UCSD-AML1 (cell line): ENCODE measurements around the gene GGT5.
"Not testable (repeated sequence)": the region's sequence is repeated elsewhere in the genome, so short reads cannot be mapped to it uniquely, and the experiment has no call there.

Experiments used
- DNase-seq: peaks from one replicate; lab custom pipeline; 2025; ENCODE audit not compliant: unreplicated experiment; lab: John Stamatoyannopoulos, UW

The GGT5 gene

DNA sequence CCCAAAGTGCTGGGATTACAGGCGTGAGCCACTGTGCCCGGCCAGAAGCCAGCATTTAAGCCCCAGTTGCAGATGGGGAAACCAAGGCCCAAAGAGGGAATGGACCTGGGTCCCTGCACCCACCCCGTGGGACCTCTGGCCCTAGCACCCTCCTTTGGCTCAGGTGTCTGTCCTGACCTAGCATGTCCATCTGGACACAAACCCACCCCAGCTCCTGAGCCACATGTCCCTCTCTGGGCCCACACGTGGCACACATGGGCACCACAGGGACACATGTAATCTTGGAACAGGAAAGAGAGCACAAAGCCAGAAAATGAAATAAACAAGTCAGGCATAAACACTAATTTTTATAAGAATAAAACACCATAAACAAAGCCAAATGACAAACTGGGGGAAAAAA is 9.6 kb downstream of the GGT5 start:
- DNase-seq: no peak

DNA sequence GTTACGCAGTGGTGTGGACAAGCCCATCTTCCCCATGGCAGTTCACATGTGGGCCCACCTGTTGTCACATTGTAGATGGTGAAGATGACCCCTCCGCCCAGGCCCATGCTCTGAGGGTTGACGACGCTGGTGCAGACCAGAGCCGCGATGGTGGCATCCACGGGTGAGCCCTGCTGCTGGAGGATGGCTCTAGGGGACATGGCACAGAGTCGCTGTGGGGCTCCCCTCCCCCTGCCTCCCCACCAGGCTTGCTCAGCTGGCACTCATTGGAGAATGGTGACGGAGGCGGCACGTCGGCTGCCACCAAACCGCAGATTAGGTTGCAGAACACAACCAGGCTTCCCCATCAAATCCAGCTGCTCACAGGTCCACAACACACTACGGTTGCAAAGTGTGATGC is 11.1 kb downstream of the GGT5 start:
- no peak for DNase-seq

DNA sequence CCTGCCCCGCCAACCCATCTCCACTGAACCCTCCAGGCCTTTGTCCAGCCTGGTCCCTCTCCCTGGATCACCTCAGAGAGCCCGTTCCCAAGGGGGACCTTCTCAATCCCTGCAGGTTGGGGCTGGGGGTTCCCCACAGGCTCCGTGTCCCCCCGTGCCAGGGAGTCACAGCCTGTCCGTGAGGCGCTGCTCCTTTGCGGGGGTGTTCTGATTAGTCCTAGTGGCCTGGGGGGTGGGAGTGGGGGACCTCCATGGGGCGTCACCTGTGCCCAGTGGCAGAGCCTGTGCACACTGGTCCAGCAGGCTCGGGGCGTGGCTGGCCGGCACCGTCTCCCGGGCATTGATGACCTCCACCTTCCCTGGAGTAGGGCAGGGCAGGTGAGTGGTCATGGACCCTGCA is 11.6 kb downstream of the GGT5 start:
- DNase-seq: no peak

DNA sequence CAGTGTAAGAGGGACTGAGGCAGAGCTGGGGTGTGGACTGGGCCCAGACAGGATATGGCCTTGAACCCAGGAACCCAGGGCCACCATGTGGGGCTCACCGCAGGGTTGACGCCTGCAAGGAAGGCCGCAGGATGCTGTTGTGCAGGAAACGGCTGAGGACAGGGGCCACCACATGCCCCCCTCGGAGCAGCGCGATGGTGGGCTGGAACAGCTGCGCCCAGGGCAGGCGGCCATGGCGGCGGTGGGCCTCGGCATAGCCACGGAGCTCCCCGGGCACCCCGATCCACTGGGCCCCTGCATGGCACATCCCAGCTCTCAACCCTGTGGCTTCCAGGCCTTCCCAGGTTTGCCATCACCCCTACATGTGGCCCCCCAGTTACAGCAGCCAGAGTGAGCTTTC is 12.2 kb downstream of the GGT5 start:
- no peak for DNase-seq

DNA sequence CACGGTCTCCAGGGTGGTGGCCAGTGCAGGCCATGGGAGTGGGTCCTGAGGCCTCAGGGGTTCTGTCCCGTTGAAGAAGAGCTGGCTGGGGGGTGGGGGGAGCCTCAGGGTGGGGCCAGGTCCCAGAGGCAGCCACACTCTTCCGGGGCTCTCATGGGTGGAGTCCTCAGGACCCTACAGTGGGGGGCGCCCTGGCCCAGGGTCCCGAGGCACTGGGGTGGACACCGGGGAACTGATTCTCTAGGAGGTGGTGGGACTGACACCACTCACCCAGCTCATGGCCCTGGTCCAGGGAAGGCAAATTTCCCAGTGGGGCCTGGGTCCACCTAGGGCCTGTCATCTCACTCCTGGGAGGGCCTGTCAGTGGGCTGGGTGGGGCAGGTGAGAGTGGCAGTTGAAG is 12.8 kb downstream of the GGT5 start:
- no peak for DNase-seq

DNA sequence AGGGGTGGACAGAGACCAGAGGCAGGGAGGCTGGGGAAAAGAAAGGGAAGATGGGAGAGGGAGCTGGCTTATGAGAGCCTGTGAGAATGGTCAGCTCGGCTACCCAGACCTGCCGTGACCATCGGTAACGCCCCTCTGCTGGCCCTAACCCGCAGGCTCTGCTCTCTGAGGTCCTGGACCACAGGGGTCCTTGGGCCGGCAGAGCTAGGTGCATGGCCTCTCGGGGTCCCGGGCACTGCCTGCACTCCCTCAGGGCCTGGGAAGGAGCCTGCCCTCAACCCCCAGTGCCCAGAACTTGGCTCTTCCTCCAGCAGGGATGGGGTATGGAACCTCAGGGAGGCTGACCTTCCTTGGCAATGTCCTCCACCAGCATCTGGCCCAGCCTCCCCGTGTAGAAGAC is 13.2 kb downstream of the GGT5 start:
- DNase-seq: no peak

DNA sequence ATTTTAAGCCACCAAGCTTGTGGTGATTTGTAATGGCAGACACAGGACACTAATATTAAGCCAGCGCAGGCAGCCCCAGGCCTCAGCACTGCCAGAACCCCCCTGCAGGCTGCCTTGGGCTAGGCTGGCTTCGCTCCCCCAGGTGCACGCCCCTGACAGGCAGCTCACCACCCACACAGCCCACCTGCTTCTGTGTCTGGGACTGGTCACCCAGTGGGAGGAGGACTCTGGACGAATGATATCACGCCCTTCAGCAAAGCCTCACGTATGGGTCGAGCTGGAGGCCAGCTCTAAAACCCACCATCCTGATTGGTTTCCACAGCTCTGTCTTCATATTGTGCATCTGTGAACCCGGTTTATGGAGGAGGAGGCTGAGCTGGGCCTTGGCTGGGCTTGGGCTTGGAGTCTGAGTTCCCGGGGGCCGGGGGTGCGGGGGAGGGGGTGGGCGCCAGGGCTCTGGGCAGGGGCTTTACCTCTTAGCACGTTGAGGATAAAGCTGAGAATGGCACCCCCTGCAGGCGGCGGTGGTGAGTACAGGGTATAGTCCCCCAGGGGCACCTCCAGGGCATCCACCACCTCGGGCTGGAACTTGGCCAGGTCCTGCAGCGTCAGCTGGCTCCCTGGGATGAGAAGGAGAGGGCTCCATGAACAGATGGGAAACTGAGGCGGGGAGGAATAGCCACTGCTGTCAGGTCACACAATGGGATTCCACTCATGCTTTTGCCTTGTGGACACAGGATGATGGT is 13.8 kb downstream of the GGT5 start:
- DNase-seq: peak; percentile 33

DNA sequence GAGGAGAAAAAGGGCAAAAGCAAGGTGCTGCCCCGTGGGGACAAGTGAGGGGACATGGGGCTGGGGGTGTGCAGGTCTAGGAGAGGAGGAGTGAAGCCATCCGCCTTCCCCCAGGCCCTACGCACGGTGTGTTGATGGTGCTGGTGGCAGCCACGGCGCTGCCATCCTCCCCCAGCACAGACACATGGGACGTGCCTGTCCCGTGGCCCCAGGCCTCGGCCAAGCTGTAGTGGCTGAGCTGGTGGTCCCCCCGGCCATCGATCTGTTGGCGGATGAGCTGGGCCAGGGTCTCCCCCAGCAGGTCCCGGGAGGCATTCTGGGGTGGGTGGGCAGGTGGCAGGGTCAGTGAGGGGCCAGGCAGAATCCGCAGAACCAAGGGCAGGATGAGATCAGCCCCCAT is 18.9 kb downstream of the GGT5 start:
- no peak for DNase-seq

DNA sequence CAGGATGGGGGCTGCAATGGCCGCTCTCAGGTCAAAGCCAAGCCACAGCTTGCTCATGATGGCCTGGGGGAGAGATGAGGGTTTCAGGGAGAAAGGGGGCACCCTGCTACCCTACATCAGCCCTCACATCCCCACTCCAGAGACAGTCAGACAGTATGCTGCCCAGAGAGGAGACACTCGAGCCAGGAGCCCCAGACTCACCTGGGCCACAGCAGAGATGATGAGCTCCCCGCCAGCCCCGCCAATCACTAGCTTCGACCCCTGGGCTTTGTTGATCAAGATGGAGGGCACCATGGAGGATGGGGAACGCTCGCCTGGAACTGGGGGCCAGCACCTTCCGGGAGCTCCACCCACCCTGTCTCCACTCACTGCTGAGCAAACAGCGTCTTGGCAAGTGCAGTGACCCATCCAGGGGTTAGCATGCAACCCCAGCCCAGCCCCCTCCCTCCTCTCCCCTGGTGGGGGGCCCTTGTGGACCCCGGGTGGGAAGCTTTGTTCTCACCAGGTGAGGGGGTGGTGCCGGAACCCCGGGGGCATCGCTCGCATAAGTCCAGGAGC is 19.8 kb downstream of the GGT5 start:
- no peak for DNase-seq

DNA sequence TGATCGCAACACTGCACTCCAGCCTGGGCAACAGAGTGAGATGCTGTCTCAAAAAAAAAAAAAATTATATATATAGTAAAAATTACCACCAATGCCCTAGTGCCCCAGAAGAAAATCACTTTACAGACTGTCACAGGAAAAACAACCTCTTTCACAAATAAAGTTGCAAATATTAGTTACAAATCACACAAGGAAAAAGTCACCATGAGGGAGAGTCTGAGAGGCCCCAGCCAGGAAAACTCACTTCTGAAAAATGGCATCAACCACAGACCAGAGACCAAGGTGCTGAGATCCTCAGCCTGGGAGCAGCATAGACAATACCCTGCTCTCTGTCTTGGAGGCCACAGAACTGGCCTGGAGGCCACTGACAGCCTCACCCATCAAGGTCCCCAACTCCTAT is 20.4 kb downstream of the GGT5 start:
- DNase-seq: no peak

DNA sequence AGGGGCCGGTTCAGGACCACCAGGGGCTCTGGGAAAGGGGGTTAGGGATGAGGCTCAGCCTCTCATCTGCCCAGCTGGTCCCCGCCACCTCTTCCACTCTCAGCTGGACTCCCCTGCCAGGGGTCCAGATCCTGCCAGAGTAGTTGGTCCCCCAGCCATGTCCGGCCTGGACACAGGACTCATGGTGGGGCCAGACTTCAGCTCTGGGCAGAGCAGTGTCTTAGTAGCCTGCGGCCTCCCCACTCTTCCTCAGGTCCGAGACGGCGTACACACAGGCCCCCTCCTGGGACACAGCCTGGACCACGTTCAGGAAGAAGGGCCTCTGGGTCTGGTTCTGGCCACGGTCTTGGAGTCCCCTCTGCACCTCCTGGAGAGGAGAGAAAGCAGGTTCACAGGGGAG is 25.1 kb downstream of the GGT5 start:
- no peak for DNase-seq

DNA sequence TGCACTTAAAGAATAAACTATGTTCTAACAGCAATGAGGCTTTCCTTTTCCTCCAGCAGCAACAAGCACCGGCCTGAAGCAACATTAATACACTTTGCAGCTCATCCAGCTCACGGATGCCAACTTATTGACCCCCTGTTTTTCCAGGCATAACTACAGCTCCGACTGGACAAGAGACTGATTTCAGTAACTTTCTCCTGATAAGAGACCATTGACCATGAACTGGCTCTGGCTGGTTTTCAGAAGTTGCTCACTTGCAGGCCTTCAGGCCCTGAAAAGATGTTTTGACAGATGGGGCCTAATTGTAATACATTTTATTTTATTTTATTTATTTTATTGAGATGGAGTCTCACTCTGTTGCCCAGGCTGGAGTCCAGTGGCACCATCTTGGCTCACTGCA is 27.5 kb downstream of the GGT5 start:
- DNase-seq: no peak

DNA sequence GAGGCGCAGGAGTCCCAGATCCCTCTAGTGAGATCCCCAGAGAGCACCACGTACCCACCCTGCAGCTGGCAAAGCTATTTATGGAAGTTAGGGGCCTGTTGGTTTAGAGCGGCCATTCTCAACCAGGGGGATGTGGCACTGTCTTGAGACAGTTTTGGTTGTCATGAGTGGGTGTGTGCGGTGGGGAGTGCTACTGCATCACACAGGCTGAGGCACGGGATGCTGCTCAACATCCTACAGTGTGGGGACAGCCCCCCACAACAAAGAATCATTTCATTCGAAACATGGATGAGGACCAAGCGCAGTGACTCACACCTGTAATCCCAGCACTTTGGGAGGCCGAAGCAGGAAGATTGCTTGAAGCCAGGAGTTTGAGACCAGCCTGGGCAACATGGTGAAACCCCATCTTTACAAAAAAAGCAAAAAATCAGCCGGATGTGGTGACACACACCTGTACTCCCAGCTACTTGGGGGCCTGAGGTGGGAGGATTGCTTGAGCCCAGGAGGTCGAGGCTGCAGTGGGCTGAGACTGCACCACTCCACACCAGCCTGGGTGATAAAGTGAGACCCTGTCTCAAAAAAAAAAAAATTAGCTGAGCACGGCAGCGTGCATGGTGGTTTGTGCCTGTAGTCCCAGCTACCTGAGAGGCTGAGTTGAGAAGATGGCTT is 28.2 kb downstream of the GGT5 start:
- no peak for DNase-seq

DNA sequence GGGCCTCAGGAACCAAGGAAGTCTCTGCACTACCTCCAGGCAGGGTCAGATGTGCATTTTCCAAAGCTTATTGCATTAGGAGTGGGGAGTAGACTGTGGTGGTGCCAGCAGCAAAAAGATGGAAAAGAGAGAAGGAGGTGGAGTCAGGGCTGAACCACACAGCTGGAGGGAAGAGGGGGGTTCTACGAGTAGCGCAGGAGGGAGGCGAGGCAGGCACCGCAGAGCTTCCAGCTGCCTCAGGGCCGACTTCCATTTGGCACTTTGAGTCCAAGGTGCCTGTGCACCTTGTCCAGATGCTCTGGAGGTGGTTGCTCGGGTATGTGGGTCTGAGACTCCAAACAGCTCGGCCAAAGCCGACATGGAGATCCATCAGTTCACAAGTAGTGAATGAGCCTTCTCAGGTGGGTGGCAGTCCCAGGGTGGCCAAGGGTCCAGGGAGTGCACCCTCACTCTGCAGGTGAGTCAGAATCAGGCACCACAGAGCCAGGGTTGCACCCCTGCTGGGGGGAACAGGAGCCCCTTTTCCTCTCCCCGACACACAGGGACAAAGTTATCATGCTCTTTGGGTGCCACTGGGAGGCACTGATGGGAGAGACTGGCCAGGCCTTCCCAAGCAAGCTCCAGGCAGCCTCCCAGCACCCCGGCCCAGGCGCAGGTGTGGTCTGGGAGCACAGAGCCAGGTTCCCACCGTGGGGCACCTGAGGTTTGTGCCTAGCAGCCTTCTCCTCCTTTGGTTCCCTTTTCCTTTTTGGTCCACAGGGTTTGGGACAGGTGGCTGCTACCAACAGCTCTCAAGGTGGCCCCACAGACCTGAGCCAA is 30.2 kb downstream of the GGT5 start:
- DNase-seq: no peak

DNA sequence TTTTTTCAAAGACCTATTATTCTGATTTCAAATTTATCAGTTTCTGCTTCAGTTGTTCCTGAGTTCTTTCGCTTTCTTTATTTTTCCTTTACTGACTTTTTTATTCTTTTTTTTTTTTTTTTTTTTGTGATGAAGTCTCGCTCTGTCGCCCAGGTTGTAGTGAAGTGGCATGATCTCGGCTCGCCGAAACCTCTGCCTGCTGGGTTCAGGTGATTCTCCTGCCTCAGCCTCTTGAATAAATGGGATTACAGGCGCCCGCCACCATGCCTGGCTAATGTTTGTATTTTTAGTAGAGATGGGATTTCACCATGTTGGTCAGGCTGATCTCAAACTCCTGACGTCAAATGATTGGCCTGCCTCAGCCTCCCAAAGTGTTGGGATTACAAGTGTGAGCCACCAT is 31.8 kb downstream of the GGT5 start:
- not testable (repeated sequence) for DNase-seq

DNA sequence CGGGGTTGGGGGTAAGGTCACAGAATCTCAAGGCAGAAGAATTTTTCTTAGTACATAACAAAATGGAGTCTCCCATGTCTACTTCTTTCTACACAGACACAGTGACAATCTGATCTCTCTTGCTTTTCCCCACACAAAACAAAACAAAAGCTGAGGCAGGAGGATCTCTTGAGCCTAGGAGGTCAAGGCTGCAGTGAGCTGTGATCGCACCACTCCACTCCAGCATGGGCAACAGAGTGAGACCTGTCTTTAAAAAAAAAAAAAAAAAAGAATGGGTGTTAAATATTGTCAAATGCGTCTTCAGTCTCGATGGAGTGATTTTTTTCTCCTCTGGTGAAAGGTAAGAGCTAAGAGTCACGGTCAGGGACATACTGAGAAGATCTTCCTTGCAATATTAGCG is 33.2 kb downstream of the GGT5 start:
- DNase-seq: not testable (repeated sequence)

DNA sequence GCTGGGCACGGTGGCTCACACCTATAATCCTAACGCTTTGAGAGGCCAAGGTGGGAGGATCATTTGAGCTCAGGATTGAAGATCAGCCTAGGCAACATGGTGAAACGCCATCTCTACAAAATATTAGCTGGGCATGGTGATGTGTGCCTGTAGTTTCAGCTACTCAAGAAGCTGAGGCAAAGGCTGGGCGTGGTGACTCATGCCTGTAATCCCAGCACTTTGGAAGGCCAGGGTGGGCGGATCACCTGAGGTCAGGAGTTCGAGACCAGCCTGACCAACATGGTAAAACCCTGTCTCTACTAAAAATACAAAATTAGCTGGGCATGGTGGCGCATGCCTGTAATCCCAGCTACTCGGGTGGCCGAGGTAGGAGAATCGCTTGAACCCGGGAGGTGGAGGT is 34.5 kb downstream of the GGT5 start:
- not testable (repeated sequence) for DNase-seq

DNA sequence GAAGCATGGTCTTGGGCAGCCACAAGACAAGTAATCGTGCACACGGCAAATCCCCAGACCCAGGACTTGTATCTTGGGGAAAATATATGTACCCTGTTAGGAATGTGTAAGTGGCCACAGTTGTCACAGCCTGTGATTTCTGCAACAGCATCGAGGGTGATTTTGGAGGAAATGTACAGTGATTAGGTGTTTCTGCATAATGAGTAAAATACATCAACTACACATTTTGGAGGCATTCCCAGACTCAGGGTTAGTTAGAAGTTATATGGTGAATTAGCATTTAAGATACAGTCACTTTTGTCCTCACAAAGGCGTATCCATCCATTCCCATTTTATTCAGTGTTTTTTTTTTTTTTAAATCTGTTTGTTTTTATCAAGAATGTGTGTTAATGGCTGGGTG is 35.2 kb downstream of the GGT5 start:
- DNase-seq: no peak

DNA sequence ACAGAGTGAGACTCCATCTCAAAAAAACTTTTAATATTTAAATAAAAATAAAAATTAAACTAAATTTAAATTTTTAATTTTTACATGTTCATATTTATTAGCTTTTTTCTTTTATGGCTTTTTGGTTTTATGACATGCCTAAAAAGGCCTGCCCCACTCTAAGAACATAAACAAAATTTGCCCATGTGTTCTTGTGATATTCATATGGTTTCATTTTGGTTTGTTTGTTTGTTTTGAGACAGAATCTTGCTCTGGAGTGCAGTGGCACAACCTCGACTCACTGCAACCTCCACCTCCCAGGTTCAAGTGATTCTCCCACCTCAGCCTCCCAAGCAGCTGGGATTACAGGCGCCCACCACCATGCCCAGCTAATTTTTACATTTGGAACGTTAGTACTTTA is 35.9 kb downstream of the GGT5 start:
- no peak for DNase-seq

DNA sequence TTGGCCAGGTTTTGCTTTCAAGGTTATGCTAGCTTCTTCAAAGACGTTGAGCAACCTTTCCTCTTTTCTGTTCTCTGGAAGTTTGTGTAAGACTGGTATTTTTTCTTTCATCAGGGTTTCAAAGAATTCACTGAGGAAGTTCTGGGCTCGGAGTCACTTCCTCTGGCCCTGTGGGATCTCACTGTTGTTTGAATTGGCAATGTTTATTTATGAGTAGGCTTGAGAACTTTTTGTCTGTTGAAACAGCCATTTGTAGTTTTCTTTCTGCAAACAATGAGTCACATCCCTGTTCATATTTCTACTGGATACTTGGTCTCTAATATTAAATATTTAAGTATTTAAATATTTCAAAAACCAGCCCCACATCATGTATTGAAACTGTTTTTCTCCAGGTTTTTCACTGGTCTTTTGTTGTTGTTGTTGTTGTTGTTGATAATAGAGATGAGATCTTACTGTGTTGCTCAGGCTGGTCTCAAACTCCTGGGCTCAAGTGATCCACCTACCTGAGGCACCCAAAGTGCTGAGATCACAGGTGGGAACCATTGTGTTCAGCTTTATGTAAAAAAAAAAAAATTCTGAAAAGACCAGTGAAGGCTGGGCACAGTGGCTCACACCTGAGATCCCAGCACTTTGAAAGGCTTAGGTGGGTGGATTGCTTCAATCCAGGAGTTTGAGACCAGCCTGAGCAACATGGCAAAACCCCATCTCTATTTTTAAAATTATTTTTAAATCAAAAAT is 36.7 kb downstream of the GGT5 start:
- DNase-seq: peak; percentile 30
